Measurements from ENCODE around the gene GPR171.
"Not testable (repeated sequence)": the region's sequence is repeated elsewhere in the genome, so short reads cannot be mapped to it uniquely, and the experiment has no call there.

Gene GPR171, protein sequence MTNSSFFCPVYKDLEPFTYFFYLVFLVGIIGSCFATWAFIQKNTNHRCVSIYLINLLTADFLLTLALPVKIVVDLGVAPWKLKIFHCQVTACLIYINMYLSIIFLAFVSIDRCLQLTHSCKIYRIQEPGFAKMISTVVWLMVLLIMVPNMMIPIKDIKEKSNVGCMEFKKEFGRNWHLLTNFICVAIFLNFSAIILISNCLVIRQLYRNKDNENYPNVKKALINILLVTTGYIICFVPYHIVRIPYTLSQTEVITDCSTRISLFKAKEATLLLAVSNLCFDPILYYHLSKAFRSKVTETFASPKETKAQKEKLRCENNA

GRCh38 chr3:151203051-151203420 lies at the start of gene GPR171:
Gene GPR171 (minus strand): TSS chr3:151203216. CDS start chr3:151199386, 3,830 bp downstream.
- no peak for DNase-seq

GRCh38 chr3:151248772-151249337 lies 45.8 kb upstream of the GPR171 start:
- no peak for DNase-seq

DNA sequence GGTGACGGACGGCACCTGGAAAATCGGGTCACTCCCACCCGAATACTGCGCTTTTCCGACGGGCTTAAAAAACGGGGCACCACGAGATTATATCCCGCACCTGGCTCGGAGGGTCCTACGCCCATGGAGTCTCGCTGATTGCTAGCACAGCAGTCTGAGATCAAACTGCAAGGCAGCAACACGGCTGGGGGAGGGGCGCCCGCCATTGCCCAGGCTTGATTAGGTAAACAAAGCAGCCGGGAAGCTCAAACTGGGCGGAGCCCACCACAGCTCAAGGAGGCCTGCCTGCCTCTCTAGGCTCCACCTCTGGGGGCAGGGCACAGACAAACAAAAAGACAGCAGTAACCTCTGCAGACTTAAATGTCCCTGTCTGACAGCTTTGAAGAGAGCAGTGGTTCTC lies 39.0 kb upstream of the GPR171 start:
- DNase-seq, result not testable (repeated sequence)

DNA sequence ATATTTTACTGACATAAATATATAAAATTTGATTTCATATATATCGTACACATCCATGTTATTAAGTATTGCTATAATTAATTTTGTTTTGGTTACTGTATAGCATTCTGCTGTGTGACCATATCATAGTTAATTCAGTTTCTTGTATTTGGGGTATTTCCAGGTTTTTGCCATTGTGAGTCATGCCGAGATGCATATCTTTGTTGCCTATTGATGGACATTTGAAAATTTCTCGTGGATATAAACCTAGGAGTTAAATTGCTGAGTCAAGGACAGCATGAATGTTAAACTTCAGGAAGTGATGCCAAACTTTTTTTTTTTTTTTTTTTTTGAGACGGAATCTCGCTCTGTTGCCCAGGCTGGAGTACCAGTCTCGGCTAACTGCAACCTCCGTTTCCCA lies 33.7 kb upstream of the GPR171 start:
- DNase-seq, result no peak

DNA sequence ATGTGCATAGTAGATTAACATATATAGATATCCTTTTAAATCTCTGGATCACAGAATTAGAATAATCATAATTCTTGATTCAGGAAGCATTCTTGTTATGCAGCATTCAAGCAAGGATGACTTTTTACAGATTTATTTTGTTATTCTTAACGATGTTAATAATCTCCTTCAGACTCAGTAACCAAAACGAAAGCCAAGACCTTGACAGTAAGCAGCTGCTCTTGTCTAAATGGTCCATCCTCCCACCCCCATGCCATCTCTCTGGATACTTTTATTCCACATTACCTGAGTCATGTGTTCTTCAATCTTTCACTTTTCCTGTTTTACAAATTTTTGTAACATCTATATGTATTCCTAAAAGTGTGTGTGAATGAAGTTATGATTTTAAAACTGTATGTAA lies 33.3 kb upstream of the GPR171 start:
- DNase-seq, result no peak

GRCh38 chr3:151234825-151235224 lies 31.8 kb upstream of the GPR171 start:
- DNase-seq, result no peak

GRCh38 chr3:151232991-151233390 lies 30.0 kb upstream of the GPR171 start:
- no peak for DNase-seq

- DNase-seq, result not testable (repeated sequence)
Measured at GRCh38 chr3:151232403-151232802, 29.4 kb upstream of the GPR171 start.

- peak; percentile 29 for DNase-seq
Measured at GRCh38 chr3:151230646-151231045, 27.6 kb upstream of the GPR171 start.

DNA sequence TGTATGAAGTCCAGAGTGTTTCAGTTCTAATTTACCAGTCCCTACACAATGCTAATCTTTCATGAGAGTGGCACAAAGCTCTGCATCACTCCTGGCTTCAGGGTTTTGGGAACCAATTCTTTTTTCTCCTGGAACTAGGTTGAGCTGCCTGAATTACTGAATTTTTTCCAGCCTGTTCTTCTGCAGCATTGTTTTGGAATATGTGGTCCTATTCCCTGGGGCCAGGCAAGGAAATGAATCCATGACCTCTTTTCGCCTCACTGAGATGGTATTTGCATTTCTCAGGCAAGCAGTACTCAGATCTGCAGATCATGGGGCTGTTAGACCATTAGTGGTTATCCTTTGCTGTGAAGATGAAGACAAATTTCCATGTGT lies 25.6 kb upstream of the GPR171 start:
- no peak for DNase-seq

GRCh38 chr3:151227807-151228665 lies 25.0 kb upstream of the GPR171 start:
- DNase-seq, result peak; percentile 91

DNA sequence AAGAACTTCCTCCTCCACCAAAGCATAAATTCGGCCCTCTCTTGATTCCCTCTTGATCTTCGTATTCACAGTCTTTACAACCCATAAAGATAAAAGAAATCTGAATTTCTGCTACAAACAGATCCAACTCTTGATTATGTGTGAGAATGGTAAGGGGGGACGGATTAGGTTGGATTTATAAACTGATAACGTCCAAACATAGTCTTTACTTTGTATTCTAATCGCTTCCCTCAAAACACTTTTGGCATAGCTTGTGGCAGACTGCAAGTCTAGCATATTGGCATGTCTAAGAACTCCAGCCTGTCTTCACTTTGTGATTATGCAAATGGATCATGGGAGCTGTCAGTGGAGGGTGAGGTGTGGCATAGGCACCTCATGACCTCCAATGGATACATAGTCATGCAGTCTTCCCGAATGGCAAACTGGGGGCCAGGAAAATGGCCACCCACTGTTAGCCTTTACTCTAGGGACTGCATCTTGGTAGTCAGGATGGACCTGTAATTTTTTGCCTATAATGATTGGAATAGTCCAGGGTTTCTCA lies 24.3 kb upstream of the GPR171 start:
- no peak for DNase-seq

DNA sequence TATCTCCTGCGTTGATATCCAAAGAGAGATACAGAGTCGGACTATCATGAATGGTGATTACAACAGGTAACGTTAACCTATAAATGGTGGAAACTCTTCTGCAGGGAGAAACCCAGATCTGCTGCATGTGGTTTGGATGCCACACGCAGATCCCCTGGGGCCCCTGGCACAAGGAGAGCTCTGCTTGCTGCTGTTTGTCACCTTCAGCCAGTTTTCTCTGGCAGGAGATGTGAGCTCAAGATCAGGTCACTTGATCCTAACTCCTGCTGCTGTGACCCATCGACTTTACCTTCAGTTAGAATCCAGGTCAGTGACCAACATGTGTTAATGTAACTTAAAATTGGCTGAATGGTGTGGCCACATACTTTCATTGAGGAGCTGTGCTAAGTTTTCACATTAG lies 23.8 kb upstream of the GPR171 start:
- DNase-seq, result no peak

DNA sequence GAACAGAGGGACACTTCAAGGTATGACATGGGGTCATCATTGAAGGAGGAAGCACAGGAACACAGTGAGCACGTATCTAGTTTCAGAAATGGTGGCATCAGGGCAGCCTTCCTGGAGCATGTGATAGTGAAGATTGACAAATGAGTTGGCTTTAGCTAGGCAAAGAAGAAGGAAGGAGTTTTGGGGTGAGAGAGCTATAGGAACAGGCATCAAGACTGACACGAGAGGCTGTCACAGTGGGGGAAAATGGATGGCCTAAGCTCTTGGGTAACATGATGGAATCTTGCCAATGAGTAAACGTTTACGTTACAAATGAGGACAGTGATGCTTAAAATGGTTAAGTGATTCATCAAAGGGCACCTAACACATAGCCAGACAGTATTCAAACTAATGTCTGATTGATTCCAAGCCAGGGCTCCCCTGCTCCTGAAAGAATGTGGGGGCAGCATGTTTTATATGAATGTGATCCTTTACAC lies 23.1 kb upstream of the GPR171 start:
- peak; percentile 44 for DNase-seq

DNA sequence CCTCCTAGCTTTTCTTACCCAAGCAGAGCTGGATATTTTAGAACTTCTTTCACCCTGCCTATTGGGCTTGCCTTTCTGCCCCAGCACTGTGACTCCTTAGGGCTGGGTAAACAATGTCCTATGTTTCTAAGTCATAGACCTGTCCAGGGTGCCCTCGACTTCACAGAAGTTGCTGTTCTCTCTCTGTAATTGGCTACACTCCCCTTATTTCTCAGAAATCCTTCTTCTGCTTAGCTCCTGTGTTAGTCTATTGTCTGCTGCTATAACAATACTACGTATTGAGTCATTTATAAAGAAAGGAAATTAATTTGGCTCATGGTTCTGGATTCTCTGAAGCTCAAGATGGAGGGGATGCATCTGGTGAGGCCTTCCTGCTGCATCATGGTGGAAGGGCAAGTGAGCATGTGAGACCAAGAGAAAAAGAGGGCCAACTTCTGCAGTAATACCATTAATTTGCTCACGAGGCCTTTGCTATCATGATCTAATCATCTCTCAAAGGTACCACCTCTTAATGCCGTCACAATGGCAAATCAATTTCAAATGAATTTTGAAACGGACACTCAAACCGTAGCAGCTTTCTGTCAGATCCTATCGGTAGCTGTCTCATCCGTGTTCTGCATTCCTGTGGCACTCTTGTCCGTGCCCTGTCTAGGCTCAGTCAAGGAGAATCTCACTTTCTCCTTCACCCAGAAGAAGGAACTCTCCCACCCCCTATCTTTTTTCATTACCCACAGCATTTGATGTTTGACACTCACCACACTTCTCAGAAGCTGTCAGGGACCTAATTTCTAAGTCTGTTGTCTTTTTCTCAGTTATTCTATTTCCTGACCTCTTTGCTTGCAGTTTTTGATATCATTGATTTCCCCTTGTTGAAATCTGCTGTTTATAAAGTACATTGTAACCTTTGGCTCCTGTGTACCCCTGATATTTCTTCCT lies 22.3 kb upstream of the GPR171 start:
- DNase-seq, result no peak

DNA sequence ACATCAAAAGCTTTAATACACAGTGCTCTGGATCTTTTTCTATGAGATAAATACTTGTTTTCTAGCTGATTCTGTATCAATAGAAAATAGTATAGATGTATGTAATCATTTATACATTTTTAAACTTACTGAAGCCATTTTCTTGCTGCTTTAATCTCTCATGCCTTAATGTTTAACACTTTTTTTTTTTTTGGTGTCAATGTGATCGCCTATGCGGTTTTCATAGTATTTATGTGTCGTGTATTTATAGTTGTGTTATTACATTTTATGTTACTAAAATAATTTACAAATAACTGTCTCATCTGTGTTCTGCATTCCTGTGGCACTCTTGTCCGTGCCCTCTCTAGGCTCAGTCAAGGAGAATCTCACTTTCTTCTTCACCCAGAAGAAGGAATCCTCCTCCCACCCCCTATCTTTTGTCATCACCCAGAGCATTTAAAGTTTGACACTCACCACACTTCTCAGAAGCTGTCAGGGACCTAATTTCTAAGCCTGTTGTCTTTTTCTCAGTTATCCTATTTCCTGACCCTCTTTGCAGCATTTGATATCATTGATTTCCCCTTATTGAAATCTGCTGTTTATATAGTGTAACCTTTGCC lies 21.4 kb upstream of the GPR171 start:
- DNase-seq, result no peak

- DNase-seq, result no peak
Measured at GRCh38 chr3:151219056-151219455, 16.0 kb upstream of the GPR171 start.

DNA sequence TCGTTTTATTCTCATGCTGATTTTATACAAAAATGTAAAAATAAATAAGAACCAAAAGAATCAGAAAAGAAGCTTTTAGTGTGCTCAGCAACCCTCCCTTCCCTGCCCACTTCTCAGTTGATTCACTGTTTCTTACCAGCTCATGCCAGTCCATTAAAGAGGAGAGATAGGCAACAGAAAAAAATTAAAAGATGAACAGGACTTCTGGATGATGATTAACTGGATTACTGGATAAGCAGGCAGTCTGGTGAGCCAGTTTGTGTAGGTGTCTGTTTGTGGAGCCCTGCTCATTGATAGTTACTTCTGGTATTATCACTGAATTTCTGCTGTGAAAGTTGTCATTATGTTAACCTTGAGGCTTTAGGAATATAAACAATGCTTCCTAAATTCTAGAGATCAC lies 15.1 kb upstream of the GPR171 start:
- DNase-seq, result no peak

DNA sequence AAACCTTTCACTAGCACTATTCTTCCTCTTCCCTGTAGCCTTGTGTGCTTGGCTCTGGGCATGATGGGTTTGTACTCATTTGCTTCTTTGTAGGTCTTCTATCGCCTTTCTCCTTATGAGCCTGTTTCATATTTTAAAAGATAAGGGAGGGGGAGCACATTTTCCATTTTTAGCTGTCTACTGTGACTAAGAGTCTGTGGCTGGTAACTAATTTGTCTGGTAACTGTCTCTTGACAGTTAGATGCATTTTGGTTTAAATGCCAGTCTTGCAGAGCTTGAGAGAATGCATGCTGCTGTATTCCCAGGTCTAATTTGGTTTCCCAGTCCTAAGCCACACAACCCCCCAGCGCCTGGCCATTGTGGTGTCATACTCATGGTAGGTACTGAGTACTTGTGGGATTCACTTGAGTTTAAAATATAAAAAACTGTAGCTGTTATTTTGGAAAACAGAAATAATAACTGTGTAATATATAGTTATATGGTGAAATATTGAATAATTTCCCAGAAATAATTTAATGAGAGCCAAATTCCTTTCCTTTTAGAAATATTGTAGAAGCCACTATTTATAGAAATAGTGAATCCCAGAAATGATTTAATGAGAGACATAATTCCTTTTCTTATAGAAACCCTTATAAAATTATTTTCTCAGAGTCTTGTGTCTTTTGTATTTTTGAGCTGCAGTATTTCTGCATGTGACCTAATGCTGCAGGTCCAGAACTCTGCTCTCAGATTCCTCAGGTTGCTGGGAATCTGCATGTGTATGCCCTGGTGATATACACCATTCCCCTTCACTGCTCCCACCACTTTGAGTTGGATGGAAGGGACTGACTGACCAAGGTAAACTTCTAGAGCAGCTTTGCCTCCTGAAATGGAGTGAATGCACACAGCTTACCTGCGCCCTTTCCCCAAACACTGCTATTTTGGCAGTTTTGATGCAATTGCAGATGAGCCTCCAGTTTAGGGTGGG lies 13.9 kb upstream of the GPR171 start:
- peak; percentile 76 for DNase-seq

DNA sequence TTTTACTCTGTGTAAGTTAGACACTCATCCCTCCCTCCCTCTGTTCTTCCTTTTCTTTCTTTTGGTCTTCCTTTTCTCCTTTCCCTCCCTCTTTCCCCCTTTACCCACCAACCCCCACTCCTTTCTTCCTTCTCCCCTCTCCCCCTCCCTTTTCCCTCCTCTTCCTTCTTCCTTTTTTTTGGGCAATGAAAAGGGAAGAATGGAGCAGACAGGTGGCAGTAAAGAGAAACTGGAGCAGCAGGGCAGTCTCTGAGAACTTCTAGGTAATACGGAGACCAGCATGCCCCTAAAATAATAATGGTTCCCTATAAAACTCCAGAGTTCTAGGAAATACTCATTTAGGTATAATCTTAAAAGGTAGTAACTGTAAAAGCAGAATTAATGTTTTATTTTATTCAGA lies 11.4 kb upstream of the GPR171 start:
- DNase-seq, result no peak

DNA sequence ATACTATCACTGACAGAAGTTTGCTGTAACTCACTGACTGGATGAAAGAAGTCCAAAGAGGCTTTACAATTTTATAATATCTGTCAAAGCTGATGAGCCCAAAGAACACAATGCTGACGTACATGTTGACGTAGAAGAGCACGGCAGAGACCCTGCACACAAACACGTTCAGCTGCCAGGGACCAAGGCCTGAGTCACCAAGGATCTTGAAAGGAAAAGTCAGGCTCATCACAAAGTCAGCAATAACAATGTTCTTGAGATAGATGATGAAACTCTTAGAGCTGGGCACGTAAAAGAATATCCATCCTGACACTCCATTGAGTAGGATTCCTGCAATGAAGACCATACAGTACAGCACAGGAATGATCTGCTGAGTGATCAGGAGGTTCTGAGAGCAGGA lies 10.9 kb upstream of the GPR171 start:
- no peak for DNase-seq

Data from hematopoietic multipotent progenitor cell treated with erythropoietin and hydrocortisone succinate and interleukin-3 and kit ligand, for 6 days (in vitro differentiated cells).